Epithelial cell of umbilical artery (primary cell): Measurements from ENCODE around the gene HCAR1. TPM values are rescaled to one million over a fixed set of nuclear protein-coding genes. Genes with fewer than 3 reads are reported as not detected.

Source experiments
- total RNA-seq: library from RNA; depleted of rRNA; stranded (reverse); fragments of >200 nt; gene quantifications from 2 replicates; pipeline ENCODE4 v1.2.3, GENCODE V29; 2014

Gene HCAR1, protein sequence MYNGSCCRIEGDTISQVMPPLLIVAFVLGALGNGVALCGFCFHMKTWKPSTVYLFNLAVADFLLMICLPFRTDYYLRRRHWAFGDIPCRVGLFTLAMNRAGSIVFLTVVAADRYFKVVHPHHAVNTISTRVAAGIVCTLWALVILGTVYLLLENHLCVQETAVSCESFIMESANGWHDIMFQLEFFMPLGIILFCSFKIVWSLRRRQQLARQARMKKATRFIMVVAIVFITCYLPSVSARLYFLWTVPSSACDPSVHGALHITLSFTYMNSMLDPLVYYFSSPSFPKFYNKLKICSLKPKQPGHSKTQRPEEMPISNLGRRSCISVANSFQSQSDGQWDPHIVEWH
- total RNA-seq: not detected in 2 replicates

DNA sequence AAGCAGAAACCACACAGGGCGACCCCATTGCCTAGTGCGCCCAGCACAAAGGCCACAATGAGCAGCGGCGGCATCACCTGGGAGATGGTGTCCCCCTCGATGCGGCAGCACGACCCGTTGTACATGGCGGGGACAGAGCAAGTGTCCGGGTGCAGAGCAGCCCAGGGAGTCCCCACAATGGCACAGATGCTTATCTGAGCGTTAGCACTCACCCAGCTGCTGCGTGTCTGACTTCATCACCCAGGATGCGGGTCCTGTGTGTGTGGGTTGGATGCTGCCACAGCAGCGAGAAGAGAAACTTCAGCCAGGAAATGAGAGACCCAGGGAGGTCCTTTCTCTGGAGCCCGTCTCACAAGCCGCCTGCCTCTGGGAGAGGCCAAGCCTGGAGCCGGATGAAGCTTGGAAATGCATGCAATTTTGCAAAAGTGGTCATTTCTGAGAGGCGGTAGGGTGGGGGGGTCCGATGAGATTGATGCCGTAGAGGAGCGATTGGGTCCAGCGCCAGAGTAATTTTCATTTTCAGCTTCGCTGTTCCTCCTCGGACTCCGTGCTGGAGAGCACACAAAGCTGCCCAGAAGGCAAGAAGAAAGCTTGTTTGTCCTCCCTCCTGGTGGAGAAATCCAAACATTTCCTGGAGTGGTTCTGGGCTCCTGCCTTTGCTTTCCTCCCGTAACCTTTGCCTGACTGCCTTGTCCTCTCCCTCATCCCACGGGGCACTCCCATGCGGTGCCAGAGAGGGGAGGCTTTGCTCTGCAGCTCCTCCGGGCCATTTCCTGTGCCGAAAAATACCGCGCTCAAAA is at the start of gene HCAR1:
Gene HCAR1 (minus strand): TSS at position 630 of the 800 bp plus-strand sequence. CDS start 505 bp downstream, at position 125.

DNA sequence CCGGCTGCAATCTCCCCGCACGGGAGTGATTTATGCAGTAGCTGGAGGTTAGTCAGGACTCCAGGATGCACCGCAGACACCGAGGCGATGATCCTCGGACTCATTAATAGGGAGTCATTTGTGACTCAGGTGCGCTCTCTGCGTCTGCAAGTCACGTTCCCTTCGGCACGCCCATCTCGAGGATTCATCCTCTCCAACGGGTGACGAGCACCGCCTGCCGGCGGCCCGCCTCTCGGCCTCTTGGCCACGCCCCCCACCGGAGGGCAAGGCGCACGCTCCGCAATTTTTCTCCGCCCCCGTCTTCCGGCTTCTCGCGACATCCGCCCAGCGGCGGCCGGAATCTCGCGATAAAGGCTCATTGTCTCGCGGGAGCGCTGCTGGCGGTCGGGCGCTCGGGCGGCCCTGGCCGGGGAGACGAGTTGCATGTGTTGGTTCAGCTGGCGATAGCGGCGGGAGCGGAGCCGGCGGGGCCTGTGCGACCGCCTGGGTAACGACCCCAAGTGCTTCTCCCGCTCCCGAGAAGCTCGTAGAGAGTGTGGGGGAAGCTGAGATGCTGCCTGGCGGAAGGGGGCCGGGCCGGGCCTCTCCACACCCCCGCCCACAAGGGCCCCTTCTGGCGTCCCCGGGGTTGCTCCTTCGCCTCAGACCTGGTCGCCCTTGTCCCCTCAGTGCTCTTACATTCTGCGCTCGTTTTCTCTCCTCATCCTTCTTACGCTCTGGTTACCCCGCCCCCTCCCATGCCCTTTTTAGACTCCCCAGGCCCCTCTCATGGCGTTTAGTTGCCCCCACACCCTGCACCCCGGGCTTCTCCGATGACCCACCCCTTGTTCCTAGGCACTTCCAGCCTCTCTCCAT is 22.0 kb upstream of the HCAR1 start, which contains the start of gene DENR:
Gene DENR (plus strand): TSS at position 361 of the 855 bp plus-strand sequence. CDS start 878 bp downstream, outside the sequence.

DNA sequence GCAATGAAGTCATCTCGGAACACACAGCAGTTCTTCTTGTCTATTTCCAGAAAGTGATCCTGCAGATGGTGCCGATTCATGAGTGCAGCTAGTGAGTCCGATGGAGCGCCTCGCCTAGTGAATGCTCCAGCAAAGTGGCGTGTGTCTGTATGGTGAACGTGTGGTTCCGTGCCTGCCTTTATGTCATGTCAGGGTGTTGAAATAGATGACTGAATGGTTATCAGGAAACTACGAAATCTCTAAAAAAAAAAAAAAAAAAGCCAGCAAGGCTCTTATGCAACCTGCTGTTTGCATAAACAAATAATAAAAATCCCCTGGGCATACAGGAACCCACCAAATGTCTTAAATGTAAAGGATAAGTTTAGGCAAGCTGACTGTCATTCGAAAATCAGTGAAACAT is 14.0 kb downstream of the HCAR1 start, which contains the start of gene HCAR3:
Gene HCAR3 (minus strand): TSS at position 154 of the 400 bp plus-strand sequence. CDS start 74 bp downstream, at position 80.

DNA sequence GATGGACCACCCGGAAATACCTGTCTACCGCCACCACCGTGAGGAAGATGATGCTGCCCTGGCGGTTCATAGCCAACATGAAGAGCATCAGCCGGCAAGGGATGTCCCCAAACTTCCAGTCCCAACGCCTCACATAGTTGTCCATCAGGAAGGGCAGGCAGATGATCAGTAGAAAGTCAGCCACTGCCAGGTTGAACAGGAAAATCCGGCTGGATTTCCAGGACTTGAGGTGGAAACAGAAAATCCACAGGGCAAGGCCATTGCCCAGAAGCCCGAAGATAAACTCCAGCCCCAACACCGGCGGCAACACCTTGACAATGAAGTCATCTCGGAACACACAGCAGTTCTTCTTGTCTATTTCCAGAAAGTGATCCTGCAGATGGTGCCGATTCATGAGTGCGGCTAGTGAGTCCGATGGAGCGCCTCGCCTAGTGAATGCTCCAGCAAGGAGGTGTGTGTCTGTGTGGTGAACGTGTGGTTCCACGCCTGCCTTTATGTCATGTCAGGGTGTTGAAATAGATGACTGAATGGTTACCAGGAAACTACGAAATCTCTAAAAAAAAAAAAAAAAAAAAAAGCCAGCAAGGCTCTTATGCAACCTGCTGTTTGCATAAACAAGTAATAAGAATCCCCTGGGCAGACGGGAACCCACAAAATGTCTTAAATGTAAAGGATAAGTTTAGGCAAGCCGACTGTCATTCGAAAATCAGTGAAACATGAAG is 27.6 kb downstream of the HCAR1 start, which contains the start of gene HCAR2:
Gene HCAR2 (minus strand): TSS at position 468 of the 722 bp plus-strand sequence. CDS start 74 bp downstream, at position 394.

Other genes with a start within 250 kb of the HCAR1 start
- gene ZCCHC8, start 229.9 kb downstream of the HCAR1 start, total RNA-seq: 15.9 and 16.1 TPM in 2 replicates
- gene RSRC2, start 203.9 kb downstream of the HCAR1 start, total RNA-seq: 30.2 and 56.1 TPM in 2 replicates
- 28.9 and 37.4 TPM in 2 replicates for gene KNTC1, start 203.6 kb downstream of the HCAR1 start, total RNA-seq
- gene HCAR2, start 27.5 kb downstream of the HCAR1 start, total RNA-seq: not detected in 2 replicates
- gene HCAR3, start 14.0 kb downstream of the HCAR1 start, total RNA-seq: not detected in 2 replicates
- 35.1 and 45.4 TPM in 2 replicates for gene DENR, start 22.0 kb upstream of the HCAR1 start, total RNA-seq
- gene CCDC62, start 43.7 kb upstream of the HCAR1 start, total RNA-seq: 0.30 and 0.65 TPM in 2 replicates
- 121 and 122 TPM in 2 replicates for gene HIP1R, start 104.6 kb upstream of the HCAR1 start, total RNA-seq
- gene VPS37B, start 165.3 kb upstream of the HCAR1 start, total RNA-seq: 14.3 and 17.9 TPM in 2 replicates
- 4.4 and 7.5 TPM in 2 replicates for gene ABCB9, start 235.6 kb upstream of the HCAR1 start, total RNA-seq
- gene OGFOD2, start 244.4 kb upstream of the HCAR1 start, total RNA-seq: 8.8 and 11.4 TPM in 2 replicates
- gene ARL6IP4, start 249.8 kb upstream of the HCAR1 start, total RNA-seq: 227 and 297 TPM in 2 replicates